Measurements from ENCODE around the gene NEBL.

The NEBL gene

DNA sequence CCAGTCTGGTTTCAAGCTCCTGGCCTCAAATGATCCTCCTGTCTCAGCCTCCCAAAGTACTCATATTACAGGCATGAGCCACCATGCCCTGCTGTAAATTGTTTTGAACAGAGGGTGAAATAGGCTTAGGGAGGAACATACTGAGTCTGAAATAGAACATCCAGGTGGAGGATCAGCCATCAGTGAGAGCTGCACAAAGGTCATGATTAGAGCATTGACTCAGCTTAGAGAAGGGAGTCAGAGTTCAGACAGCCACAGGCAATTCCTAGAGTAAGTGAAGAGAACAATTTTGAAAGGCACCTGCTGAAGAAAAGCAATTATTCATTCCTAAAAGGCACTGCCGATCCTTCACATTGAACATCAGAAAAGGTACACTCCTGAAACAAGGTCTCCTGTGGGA lies 15.9 kb upstream of the NEBL start:
- Histone ChIP-seq H3K4me1 (ENCODE audit: control insufficient read depth, insufficient read depth, low read length) (no peaks in the 10 kb centered on the region), H3K27ac (ENCODE audit: extremely low read depth, low read depth, low read length) (no peak overlapping the region), H3K9me3 (ENCODE audit: control insufficient read depth, insufficient read depth, low read depth, low read length) (no peaks in the 10 kb centered on the region), H3K4me3 (ENCODE audit: low read depth, low read length) (no peak overlapping the region), H3K36me3 (ENCODE audit: control insufficient read depth in 2 of 2, insufficient read depth in 1 of 2, low read length in 2 of 2) (no peaks in the 10 kb centered on the region)
- TF ChIP-seq, protein P1, sequence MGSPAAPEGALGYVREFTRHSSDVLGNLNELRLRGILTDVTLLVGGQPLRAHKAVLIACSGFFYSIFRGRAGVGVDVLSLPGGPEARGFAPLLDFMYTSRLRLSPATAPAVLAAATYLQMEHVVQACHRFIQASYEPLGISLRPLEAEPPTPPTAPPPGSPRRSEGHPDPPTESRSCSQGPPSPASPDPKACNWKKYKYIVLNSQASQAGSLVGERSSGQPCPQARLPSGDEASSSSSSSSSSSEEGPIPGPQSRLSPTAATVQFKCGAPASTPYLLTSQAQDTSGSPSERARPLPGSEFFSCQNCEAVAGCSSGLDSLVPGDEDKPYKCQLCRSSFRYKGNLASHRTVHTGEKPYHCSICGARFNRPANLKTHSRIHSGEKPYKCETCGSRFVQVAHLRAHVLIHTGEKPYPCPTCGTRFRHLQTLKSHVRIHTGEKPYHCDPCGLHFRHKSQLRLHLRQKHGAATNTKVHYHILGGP (tag by site-specific recombination; IDR thresholded peaks at IDR 0.05): no peak
- TF ChIP-seq, protein P2, sequence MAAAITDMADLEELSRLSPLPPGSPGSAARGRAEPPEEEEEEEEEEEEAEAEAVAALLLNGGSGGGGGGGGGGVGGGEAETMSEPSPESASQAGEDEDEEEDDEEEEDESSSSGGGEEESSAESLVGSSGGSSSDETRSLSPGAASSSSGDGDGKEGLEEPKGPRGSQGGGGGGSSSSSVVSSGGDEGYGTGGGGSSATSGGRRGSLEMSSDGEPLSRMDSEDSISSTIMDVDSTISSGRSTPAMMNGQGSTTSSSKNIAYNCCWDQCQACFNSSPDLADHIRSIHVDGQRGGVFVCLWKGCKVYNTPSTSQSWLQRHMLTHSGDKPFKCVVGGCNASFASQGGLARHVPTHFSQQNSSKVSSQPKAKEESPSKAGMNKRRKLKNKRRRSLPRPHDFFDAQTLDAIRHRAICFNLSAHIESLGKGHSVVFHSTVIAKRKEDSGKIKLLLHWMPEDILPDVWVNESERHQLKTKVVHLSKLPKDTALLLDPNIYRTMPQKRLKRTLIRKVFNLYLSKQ (tag by site-specific recombination; IDR thresholded peaks at IDR 0.05; ENCODE audit: borderline replicate concordance): no peak
- no peak for TF ChIP-seq ZNF660 (tag by site-specific recombination; IDR thresholded peaks at IDR 0.05)
- no peak for TF ChIP-seq ZNF426 (tag by site-specific recombination; IDR thresholded peaks at IDR 0.05)
- TF ChIP-seq, protein P3, sequence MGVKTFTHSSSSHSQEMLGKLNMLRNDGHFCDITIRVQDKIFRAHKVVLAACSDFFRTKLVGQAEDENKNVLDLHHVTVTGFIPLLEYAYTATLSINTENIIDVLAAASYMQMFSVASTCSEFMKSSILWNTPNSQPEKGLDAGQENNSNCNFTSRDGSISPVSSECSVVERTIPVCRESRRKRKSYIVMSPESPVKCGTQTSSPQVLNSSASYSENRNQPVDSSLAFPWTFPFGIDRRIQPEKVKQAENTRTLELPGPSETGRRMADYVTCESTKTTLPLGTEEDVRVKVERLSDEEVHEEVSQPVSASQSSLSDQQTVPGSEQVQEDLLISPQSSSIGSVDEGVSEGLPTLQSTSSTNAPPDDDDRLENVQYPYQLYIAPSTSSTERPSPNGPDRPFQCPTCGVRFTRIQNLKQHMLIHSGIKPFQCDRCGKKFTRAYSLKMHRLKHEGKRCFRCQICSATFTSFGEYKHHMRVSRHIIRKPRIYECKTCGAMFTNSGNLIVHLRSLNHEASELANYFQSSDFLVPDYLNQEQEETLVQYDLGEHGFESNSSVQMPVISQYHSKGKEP (tag by site-specific recombination; IDR thresholded peaks at IDR 0.05): no peak
- no peak for TF ChIP-seq ZNF169 (tag by site-specific recombination; IDR thresholded peaks at IDR 0.05)
- no peak for TF ChIP-seq ZNF350 (tag by site-specific recombination; IDR thresholded peaks at IDR 0.05)
- TF ChIP-seq ZNF600 (tag by site-specific recombination; IDR thresholded peaks at IDR 0.05): no peak
- no peak for TF ChIP-seq ZNF274 (IDR thresholded peaks at IDR 0.05; ENCODE audit: low read length)
- no peak for TF ChIP-seq ZNF274 (tag by site-specific recombination; IDR thresholded peaks at IDR 0.05; ENCODE audit: borderline replicate concordance)
- TF ChIP-seq, protein P4, sequence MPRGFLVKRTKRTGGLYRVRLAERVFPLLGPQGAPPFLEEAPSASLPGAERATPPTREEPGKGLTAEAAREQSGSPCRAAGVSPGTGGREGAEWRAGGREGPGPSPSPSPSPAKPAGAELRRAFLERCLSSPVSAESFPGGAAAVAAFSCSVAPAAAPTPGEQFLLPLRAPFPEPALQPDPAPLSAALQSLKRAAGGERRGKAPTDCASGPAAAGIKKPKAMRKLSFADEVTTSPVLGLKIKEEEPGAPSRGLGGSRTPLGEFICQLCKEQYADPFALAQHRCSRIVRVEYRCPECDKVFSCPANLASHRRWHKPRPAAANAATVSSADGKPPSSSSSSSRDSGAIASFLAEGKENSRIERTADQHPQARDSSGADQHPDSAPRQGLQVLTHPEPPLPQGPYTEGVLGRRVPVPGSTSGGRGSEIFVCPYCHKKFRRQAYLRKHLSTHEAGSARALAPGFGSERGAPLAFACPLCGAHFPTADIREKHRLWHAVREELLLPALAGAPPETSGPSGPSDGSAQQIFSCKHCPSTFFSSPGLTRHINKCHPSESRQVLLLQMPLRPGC (tag by site-specific recombination; IDR thresholded peaks at IDR 0.05): no peak
- TF ChIP-seq ZNF510 (tag by site-specific recombination; IDR thresholded peaks at IDR 0.05; ENCODE audit: insufficient replicate concordance): no peak
- TF ChIP-seq ZNF114 (tag by site-specific recombination; IDR thresholded peaks at IDR 0.05): no peak
- no peak for TF ChIP-seq ZNF677 (tag by site-specific recombination; IDR thresholded peaks at IDR 0.05)
- TF ChIP-seq OSR2 (tag by site-specific recombination; IDR thresholded peaks at IDR 0.05): no peak
- TF ChIP-seq, protein P5, sequence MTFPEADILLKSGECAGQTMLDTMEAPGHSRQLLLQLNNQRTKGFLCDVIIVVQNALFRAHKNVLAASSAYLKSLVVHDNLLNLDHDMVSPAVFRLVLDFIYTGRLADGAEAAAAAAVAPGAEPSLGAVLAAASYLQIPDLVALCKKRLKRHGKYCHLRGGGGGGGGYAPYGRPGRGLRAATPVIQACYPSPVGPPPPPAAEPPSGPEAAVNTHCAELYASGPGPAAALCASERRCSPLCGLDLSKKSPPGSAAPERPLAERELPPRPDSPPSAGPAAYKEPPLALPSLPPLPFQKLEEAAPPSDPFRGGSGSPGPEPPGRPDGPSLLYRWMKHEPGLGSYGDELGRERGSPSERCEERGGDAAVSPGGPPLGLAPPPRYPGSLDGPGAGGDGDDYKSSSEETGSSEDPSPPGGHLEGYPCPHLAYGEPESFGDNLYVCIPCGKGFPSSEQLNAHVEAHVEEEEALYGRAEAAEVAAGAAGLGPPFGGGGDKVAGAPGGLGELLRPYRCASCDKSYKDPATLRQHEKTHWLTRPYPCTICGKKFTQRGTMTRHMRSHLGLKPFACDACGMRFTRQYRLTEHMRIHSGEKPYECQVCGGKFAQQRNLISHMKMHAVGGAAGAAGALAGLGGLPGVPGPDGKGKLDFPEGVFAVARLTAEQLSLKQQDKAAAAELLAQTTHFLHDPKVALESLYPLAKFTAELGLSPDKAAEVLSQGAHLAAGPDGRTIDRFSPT (tag by site-specific recombination; IDR thresholded peaks at IDR 0.05): no peak
- no peak for TF ChIP-seq ZNF701 (tag by site-specific recombination; IDR thresholded peaks at IDR 0.05)
- TF ChIP-seq ZNF19 (tag by site-specific recombination; IDR thresholded peaks at IDR 0.05; ENCODE audit: low read depth): no peak
- TF ChIP-seq ZNF10 (tag by site-specific recombination; IDR thresholded peaks at IDR 0.05): no peak
- CTCF ChIA-PET: no interaction called here
- POLR2A ChIA-PET: no interaction called here

Measured in HEK293 (cell line).